Measurements from ENCODE around the gene KLF15.

Gene KLF15

DNA sequence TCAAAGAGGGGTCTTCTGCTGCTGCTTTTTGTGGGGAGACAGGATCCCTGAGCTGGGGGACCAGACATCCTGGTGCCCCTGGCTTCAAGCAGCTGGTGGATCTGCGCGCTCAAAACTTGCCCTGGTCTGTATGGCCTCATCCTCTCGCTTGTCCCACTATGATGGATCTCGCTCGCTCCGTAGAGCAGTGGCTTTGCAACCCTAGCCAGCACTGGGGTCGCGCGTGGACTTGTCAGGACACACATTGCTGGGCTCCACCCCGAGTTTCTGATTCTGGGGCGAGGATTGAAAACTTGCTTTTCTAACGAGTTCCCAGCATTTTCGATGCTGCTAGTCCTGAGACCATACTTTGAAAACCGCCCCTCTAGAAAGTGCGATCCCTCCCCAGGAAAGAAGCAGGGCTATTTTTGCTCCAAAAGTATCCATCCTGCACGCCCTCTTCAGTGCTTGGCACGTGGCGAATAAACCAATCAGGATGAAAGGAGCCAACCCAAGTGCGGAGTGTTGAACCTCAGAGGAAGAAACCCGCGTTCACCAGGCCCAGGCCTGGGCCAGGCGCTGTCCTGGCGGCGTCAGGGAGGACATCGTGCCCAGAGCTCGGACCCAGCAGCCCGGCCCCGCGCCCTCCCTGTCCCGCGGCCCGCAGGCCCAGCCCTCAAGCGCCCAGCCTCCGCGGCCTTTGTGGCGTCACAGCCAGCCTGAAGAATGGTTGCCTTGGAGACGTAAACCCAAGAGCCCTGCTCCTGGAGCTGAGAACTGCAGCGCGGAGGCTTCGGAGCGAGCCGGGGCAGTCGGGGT lies 37.2 kb upstream of the KLF15 start, which contains the start of gene CFAP100:
Gene CFAP100 (plus strand): TSS at position 731 of the 798 bp plus-strand sequence. CDS start 1,092 bp downstream, outside the sequence.
- TF ChIP-seq, protein P1, sequence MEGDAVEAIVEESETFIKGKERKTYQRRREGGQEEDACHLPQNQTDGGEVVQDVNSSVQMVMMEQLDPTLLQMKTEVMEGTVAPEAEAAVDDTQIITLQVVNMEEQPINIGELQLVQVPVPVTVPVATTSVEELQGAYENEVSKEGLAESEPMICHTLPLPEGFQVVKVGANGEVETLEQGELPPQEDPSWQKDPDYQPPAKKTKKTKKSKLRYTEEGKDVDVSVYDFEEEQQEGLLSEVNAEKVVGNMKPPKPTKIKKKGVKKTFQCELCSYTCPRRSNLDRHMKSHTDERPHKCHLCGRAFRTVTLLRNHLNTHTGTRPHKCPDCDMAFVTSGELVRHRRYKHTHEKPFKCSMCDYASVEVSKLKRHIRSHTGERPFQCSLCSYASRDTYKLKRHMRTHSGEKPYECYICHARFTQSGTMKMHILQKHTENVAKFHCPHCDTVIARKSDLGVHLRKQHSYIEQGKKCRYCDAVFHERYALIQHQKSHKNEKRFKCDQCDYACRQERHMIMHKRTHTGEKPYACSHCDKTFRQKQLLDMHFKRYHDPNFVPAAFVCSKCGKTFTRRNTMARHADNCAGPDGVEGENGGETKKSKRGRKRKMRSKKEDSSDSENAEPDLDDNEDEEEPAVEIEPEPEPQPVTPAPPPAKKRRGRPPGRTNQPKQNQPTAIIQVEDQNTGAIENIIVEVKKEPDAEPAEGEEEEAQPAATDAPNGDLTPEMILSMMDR (IDR thresholded peaks at IDR 0.05; ENCODE audit: low read depth, low read length), result no peak
- no peak within 1 kb of the TSS for H3K4me3 ChIP-seq (ENCODE audit: low read depth, low read length)

DNA sequence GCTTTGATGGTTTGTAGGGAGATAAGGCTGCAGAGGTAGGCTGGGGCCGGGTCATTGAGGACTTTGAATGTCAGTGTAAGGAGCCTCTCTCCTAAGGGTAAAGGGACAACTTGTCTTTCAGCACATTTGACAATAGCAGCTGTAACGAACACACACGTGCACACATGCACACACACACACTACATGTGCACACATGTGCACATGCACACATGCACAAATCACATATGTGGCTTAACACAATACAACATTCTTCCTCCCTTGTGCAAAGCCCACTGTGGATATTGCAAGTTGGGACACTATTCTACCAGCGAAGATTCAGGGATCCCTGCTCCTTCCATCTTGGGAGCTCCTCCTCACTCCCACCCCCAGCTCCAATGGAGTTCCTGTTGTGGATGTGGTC lies 36.4 kb upstream of the KLF15 start:
- H3K4me3 ChIP-seq (ENCODE audit: low read depth, low read length), result no peak overlapping the region
- TF ChIP-seq, protein P1 (IDR thresholded peaks at IDR 0.05; ENCODE audit: low read depth, low read length), result no peak

DNA sequence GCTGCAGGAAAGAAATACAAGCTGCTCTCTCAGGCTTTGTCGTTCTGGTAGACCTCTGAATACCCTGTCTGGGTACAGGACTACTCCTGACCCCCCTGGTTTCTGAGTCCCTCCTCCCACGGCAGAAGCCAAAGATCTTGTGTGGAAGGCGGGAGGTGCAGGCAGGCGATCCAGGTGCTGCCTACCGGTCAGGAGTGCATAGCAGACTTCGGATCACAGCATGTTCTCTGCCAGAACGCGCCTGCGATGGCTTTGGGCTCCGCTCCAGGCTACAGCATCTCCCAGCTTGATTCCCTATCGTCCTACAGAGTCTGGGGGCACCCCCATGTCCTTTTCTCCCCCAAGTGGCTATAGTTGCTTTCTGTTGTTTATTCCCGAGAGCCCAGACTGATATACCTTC lies 35.0 kb upstream of the KLF15 start:
- H3K4me3 ChIP-seq (ENCODE audit: low read depth, low read length), result no peak overlapping the region
- TF ChIP-seq, protein P1 (IDR thresholded peaks at IDR 0.05; ENCODE audit: low read depth, low read length), result no peak

DNA sequence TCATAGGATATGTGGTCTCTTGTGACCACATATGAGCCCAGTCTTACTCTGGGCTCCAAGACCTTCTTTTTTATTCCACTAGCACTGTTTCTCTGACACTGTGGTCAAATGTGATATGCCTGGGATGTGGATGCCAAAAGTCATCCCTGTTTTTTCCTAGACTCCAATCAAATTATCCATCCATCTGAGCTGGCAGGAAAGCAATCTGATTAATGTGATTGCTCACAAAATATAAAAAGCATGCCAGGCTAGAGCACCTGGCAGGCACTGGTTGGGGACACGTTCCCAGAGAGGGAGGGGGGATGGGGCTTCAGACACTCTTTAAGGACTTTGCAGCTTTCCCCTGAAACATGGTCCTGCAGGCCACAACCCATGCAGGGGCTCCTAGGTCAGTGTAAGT lies 34.4 kb upstream of the KLF15 start:
- H3K4me3 ChIP-seq (ENCODE audit: low read depth, low read length), result no peak overlapping the region
- TF ChIP-seq, protein P1 (IDR thresholded peaks at IDR 0.05; ENCODE audit: low read depth, low read length), result no peak

DNA sequence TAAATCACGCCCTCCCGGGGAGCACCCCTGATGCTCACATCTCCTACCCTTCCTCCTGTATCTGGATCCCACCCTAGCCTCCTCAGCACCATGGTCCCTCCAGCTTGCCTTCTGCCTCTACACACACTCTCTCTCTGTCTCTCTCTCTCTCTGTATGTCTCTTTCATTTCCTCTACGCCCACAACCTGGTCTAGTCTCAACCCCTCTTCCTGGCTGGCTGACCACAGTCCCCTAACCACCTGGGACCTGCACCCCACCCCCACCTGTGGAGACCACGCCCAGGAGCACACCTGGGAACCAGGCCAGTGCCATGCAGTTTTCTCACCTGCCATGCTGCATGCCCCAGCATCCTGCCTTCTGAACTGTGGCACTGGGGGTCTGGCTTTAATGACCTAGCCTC lies 33.5 kb upstream of the KLF15 start:
- H3K4me3 ChIP-seq (ENCODE audit: low read depth, low read length), result no peak overlapping the region
- TF ChIP-seq, protein P1 (IDR thresholded peaks at IDR 0.05; ENCODE audit: low read depth, low read length), result no peak

DNA sequence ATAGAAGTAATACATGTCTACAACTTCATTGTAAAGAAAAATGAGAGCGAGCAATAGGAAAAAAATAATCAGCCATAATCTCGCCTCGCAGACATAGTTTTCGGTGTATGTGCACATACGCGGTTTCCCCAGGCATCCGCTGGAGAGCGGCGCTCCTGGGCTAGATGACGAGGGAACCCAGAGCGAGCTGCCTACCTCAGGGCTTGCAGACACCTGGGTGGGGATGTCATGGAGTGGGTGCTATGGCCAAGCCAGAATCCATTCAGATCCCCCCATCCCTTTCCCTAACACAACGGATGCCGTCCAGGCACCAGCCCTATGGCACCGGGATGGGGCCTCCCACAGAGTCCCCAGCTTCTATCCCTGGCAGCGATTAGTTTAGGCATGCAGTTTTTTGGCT lies 33.0 kb upstream of the KLF15 start:
- H3K4me3 ChIP-seq (ENCODE audit: low read depth, low read length), result no peak overlapping the region
- TF ChIP-seq, protein P1 (IDR thresholded peaks at IDR 0.05; ENCODE audit: low read depth, low read length), result no peak

DNA sequence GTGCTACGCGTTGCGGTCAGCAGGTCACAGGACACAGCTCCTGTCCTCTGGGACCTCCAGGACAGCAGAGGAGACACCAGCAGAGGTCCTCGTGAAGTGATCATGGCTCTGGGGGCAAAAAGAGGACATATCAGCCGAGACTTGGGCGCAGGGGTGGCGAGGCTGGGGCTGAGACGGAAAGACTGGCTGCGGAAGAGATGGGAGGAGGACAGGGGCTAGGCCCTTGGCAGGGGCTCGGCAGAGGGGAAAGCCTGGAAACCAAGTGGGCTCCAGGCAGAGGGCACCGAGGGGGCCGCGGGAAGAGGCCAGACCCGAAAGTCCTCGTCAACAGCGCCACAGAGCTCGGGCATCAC lies 32.6 kb upstream of the KLF15 start:
- TF ChIP-seq, protein P1 (IDR thresholded peaks at IDR 0.05; ENCODE audit: low read depth, low read length), result no peak
- no peak overlapping the region for H3K4me3 ChIP-seq (ENCODE audit: low read depth, low read length)
